BE2C (cell line): ENCODE results near the gene LAD1.

Source experiments
- DNase-seq: peaks from one replicate; pipeline ENCODE4 v3.0.0-alpha.2; 2020
- H3K27me3 ChIP-seq: fragments of 250-450 bp; sonication (Bioruptor Pico); 2 replicates; pipeline ENCODE4 v1.5.1; 2020; ENCODE audit warnings: mild to moderate bottlenecking
- H3K36me3 ChIP-seq: fragments of 250-450 bp; sonication (Bioruptor Pico); 2 replicates; pipeline ENCODE4 v1.5.1; 2020; ENCODE audit warnings: mild to moderate bottlenecking
- H3K4me1 ChIP-seq: fragments of 250-450 bp; sonication (Bioruptor Pico); 2 replicates; pipeline ENCODE4 v1.5.1; 2020
- H3K4me3 ChIP-seq: 2 replicates; pipeline ENCODE4 v1.5.1; 2011; ENCODE audit warnings: low read depth, low read length
- H3K9me3 ChIP-seq: fragments of 250-450 bp; sonication (Bioruptor Pico); 2 replicates; pipeline ENCODE4 v1.5.1; 2020
- CTCF ChIP-seq: IDR thresholded peaks from 2 replicates; pipeline ENCODE4 v1.5.1; 2012; ENCODE audit warnings: mild to moderate bottlenecking, low read depth, low read length

The LAD1 gene

GRCh38 chr1:201436393-201436792 lies 37.3 kb upstream of the LAD1 start:
- Histone ChIP-seq H3K27me3 (no peaks in the 10 kb centered on the region), H3K9me3 (no peaks in the 10 kb centered on the region), H3K4me1 (no peaks in the 10 kb centered on the region; the same call in 1 of the 2 replicates), H3K4me3 (no peak overlapping the region), H3K36me3 (no peaks in the 10 kb centered on the region)
- peak; percentile 31 for TF ChIP-seq CTCF
- peak; percentile 38 for DNase-seq

GRCh38 chr1:201434266-201434665 lies 35.1 kb upstream of the LAD1 start:
- Histone ChIP-seq H3K4me3 (no peak overlapping the region), H3K36me3 (no peaks in the 10 kb centered on the region), H3K4me1 (no peaks in the 10 kb centered on the region; the same call in 1 of the 2 replicates), H3K9me3 (no peaks in the 10 kb centered on the region), H3K27me3 (no peaks in the 10 kb centered on the region)
- no peak for TF ChIP-seq CTCF
- DNase-seq = no peak

- no peak for TF ChIP-seq CTCF
- no peaks in the 10 kb centered on the region for H3K9me3 ChIP-seq
- H3K36me3 ChIP-seq = no peaks in the 10 kb centered on the region
- DNase-seq = no peak
- no peaks in the 10 kb centered on the region; the same call in 1 of the 2 replicates for H3K4me1 ChIP-seq
- H3K4me3 ChIP-seq = no peak overlapping the region
- H3K27me3 ChIP-seq = no peaks in the 10 kb centered on the region
These were observed 34.5 kb upstream of the LAD1 start for GRCh38 chr1:201433609-201434008.

GRCh38 chr1:201430776-201431175 lies 31.7 kb upstream of the LAD1 start:
- Histone ChIP-seq H3K9me3 (no peaks in the 10 kb centered on the region), H3K27me3 (no peaks in the 10 kb centered on the region), H3K4me1 (no peaks in the 10 kb centered on the region), H3K4me3 (no peak overlapping the region), H3K36me3 (no peaks in the 10 kb centered on the region)
- DNase-seq = no peak
- TF ChIP-seq CTCF = no peak

GRCh38 chr1:201429736-201430501 lies 30.8 kb upstream of the LAD1 start:
- DNase-seq = no peak
- no peaks in the 10 kb centered on the region for H3K36me3 ChIP-seq
- no peaks in the 10 kb centered on the region for H3K9me3 ChIP-seq

More at GRCh38 chr1:201429736-201430501, 30.8 kb upstream of the LAD1 start:
- no peak for TF ChIP-seq CTCF
- no peaks in the 10 kb centered on the region for H3K4me1 ChIP-seq
- H3K27me3 ChIP-seq = no peaks in the 10 kb centered on the region
- H3K4me3 ChIP-seq = no peak overlapping the region
